Dermis microvascular lymphatic vessel endothelial cell (primary cell): ENCODE data around the gene PKM. TPM values are rescaled to one million over a fixed set of nuclear protein-coding genes. Genes with fewer than 3 reads are reported as not detected.

Experiments used
- DNase-seq, 2 donors: peaks; one replicate each; pipeline versions ENCODE4 v3.0.0 to v3.0.0-alpha.2; 2010; ENCODE audit warnings: low read depth in 2 of 2
- total RNA-seq: library from RNA; depleted of rRNA; stranded (reverse); fragments of >200 nt; gene quantifications from 2 replicates; pipeline ENCODE4 v1.2.1, GENCODE V29; 2014

The PKM gene
- total RNA-seq, 1 donor from 2014 or later, result 1,022 TPM

DNA sequence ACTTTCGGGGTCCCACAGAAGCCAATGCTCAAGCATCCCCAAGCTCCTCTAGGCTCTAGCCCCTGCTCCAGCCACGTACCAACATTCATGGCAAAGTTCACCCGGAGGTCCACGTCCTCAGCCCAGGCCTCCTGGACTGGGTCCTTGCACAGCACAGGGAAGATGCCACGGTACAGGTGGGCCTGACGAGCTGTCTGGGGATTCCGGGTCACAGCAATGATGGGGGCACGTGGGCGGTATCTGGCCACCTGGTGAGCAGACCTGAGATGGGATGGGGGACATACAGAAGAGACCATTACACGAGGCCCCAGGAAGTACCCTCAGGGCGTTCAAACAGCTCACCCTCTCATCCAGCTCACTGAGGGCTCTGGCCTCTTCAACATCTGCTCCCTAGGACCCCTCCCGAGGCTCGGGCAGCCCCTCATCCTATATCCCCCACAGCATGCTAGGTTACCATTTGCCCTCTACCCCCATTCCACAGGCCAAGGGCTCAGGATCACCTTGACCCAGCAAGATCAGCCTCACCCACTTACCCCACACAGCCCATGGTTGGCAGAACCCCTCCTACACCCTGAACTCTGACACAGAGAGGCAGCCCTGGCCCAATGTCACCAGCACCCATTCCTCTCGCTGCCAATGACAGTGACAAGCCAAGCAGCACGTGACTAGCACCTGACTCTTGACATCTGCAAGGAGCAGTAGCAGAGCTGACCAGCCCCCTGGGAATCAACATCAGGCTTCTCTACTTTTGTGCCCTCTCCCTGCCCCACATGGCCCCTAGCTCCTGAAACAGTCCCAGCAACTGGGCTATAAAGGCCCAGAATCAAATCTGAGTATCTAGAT is 30.4 kb downstream of the PKM start:
- DNase-seq, result no peak

GRCh38 chr15:72199721-72200212 is 31.2 kb downstream of the PKM start:
- DNase-seq, result peak; percentile 70 to 80

GRCh38 chr15:72199205-72199515 is 31.8 kb downstream of the PKM start:
- DNase-seq, result no peak

GRCh38 chr15:72198356-72199204 is 32.4 kb downstream of the PKM start:
- DNase-seq, result no peak

GRCh38 chr15:72197460-72198355 is 33.3 kb downstream of the PKM start, which contains the start of gene GRAMD2A:
TSS of gene GRAMD2A (minus strand) at chr15:72197787.
- peak in 1 of 2 donors; percentile 25 for DNase-seq

DNA sequence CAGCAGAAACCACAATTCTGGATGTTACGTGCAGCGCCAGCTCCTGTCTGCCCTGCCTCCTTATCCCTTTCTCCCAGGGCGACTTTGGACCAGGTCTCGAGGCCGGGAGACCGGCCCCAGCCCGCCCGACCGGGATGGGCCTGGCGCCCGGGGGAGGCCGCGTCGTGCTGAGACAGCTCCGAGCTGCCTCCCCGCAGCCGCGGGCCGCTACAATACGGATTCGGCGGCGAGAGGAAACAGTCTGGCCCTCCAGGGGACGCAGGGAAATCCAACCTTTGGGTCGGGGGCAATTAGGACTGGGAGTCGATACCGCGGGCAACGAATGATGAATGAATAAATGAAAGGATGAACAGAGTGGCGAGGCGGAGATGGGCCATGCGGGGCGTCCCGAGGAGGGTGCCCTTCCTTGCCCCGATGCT is 33.9 kb downstream of the PKM start:
- no peak for DNase-seq

DNA sequence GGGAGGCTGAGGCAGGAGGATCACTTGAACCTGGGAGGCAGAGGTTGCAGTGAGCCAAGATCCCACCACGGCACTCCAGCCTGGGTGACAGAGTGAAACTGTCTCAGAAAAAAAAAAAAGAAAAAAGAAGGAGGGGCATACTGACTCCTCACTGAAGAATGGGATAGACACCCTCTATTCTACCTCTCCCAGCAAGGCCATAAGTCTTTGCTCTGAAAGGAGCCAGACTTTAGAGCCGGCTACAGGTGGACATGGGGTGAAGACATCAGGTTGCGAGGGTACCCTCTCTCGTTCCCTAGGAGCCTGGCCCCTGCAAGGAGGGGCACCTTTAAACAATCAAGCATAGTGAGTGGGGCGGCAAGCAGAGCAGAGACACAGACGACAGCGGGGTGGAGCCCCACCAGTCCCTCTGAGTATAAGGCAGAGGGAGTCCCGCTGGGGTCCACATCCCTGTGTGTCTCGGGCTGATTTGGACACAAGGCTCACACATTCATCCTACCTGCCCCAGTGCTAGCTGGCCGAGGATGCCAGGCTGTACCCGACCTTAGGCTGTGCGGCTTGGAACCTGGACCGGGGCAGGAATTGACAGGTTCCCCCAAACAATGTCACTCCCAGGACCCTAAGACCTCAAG is 34.5 kb downstream of the PKM start:
- DNase-seq, result no peak

- no peak for DNase-seq
Measured at GRCh38 chr15:72195101-72195511, 35.9 kb downstream of the PKM start.

- DNase-seq, result no peak
Measured at GRCh38 chr15:72193836-72194396, 37.1 kb downstream of the PKM start.

- no peak for DNase-seq
Measured at GRCh38 chr15:72192416-72192815, 38.6 kb downstream of the PKM start.

DNA sequence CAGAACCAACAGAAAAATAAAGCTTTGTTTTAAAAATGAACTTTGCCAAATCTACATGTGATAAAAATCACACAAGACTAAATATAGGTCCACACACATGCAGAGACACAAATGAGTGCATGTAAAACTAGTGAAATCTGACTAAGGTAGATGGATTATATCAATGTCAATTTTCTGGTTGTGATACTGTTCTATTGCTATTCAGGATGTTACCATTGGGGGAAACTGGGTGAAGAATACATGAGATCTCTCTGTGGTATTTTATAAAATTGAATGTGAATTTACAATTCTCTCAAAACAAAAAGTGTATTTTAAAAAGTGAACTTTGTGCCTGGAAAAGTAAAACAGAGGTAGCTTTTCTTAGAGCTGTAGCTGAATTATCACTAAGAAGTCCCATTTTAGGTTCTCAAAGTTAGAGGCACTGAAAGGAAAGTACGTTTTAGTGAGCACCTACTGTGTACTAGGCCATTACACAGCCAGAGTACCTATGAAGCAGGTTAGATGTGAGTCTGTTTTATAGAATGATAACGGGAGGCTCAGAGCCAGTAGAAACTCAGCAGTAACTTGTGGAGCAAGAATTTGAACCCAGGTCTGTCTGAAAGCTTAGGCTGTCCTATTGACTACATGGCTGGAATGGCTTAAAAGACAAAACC is 41.6 kb downstream of the PKM start:
- no peak for DNase-seq

DNA sequence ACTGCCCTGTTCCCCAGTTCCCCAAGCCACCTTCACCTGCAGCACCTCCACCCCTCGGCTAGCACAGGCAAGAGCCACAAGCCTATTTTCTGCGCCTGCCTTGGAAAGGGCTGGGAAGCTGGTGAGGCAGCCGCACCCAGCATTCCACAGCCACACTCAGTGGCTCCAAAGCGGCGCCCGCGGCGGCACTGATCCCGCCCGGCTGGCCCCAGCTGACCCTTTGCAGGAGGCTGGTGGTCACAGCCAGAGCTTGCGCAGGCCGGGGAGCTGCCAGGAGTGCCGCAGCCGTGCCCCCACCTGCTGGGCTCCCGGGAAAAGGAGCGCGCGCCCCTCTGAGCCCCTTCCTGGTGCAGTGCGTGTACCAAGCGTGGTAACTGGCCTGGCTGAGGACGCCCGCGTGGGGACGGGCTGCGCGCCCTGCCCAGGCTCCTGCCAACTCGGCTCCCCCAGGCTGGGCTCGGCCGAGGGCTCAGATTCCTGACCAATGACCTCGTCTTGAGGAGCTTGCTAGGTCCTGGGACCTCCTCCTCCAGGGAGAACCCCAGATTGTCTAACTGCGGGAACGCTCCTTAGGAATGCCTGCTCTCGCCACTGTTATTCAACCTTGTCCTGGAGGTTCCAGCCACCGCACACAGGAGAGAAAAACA is 46.7 kb downstream of the PKM start:
- DNase-seq, result no peak

DNA sequence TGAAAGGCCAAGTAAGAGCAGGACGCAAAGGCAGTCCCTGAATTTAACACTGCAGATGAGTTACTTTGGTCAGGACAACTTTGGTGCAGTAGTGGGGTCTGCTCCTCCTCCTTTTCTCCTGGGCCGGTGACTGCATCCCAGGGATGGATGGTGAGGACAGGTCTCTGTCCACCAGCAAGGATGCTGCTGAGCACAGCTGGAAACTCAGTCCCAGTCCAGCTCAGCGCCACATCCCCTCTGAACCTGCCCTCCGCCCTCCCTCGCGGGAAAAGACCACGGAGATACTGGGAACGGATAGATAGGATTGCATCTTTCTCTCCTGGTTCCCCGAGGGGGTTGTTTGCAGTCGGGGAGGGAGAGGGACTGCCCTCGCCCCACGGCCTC is 47.2 kb downstream of the PKM start:
- DNase-seq, result no peak

DNA sequence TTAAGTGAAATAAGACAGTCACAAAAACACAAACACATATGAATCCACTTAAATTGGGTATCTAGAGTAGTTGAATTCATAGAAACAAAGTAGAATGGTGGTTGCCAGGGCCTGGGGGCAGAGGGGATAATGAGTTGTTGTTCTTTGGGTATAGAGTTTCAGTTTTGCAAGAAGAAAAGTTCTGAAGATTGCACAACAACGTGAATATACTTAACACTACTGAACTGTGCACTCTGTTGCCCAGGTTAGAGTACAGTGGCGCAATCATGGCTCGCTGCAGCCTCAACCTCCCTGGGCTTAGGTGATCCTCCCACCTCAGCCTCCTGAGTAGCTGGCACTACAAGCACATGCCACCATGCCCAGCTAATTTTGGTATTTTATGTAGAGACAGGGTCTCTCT is 48.3 kb downstream of the PKM start:
- no peak for DNase-seq

DNA sequence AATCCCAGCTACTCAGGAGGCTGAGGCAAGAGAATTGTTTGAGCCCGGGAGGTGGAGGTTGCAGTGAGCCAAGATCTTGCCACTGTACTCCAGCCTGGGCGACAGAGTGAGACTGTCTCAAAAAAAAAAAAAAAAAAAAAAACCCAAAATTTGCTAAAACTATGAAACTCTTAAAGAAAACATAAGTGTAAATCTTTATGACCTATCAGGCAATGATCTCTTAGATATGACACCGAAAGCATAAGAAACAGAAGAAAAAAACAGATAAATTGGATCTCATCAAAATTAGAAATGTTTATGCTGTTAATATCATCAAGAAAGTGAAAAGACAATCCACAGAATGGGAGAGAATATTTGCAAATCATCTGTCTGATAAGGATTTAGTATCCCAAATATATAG is 48.7 kb downstream of the PKM start:
- no peak for DNase-seq

DNA sequence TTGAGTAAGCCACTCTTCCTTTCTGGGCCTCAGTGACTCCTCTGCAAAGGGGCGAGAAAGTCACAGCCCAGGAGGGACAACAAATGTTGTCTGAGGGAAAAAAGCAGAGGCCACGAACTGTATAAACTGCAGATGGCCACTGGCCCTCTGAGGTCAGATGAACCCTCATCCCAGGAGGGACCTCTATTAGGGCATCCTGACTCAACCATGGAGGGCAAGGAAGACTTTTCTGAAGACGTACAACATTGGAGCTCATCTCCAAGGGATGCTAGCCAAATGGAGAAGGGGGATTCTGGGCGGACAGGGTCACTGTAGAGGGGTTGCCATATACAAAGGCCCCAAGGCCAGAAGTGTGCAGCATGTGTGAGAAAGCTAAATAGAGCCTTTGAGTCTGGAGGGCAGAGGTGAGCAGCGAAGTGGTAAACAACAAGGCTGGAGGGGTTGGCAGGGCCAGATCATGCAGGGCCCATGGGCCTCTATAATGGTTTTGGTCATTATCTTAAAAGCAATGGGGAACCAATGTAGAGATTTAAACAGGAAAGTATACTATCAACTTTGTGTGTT is 50.1 kb downstream of the PKM start:
- DNase-seq, result no peak

DNA sequence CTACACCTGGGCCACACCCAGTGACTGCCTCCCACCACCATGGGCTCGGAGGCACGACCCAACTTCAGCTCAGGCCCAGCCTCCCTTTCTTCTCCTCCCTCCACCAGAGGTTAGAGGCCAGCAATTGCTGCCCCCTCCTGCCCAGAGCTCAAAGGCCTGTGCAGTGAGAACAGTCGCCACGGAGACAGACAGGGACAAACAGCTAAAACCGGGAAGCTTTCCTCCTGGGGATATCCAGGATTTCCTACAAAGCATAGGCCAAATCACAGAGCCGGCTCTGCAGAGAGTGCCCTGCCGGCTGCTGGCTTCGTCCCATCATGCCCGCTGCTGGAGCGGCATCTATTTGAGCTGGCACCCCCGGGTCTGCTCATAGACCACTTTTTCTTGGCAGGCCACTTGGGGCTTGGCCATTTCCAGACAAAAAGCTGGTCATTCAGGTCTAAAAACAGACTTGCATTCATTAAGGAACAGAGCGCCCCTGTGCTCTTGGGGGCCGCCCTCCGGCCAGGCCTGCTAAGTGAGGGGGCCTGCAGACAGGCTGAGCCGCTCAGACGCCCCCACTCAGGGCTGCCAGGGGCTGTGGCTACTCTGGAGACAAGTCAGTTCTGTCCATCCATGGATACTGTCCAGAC is 50.9 kb downstream of the PKM start:
- peak; percentile 61 to 62 for DNase-seq

DNA sequence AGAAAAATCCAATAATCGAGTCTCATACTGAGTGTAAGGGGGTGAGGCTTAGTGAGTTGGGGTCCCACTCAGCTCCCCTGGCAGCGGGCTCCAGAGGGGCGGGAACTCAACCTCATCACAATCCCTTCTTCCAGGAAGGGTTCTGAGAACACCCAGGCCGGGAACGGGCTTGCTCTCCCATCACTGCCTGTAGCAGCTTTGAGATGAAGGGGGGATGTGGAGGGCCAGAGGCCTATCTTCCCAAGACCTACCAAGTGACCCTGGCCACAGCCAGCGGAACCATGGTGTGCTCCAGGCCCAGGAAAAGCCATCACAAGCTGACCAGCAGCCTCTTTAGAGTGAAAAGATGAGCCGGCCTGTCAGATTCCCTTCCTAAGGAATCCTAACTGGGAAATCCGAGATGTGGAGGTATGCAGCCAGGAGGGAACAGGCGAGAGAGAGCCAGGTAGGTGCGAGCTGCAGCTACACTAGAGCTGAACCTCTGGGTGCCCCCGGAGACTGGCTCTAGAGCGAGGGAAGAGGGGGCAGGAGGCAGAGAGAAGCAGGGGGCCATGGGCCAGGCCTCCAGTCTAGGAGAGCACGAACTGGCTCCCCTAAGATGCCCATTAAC is 51.9 kb downstream of the PKM start:
- no peak for DNase-seq
